Spleen (tissue), 7 donors: ENCODE data around the gene DMPK.

Source experiments
- POLR2A ChIP-seq, 3 donors: fragments of 450-650 bp; IDR thresholded peaks; one replicate each; pipeline ENCODE4 v1.5.1; 2017; ENCODE audit warnings: antibody characterized with exemption in 3 of 3, mild to moderate bottlenecking in 1 of 3
- POLR2AphosphoS5 ChIP-seq, 3 donors: sonication (generic); formaldehyde crosslinking; IDR thresholded peaks; one replicate each; pipeline ENCODE4 v1.5.1; 2017; ENCODE audit warnings: antibody characterized with exemption in 3 of 3
- TF ChIP-seq, protein P1 (sequence below), 11 experiments: fragments of 200-600 bp in 7 of 11; fragments of 450-650 bp in 4 of 11; sonication (generic) in 4 of 11; IDR thresholded peaks in 8 of 11; conservative IDR thresholded peaks in 3 of 11; 1 replicate in 7 of 11; 2 replicates in 4 of 11; pipeline versions ENCODE4 v1.4.0 to v1.8.0; 2016 to 2021; ENCODE audit warnings: antibody characterized with exemption in 11 of 11, inconsistent platforms in 4 of 11, mild to moderate bottlenecking in 1 of 11
- donor health status: DM: no; HTN: no; CAD: no; lungs with moderate emphysema.
- donor health status: DM: no; HTN: no; CAD: no.
- donor health status: DM: no; HTN: no; CAD: no.

DNA sequence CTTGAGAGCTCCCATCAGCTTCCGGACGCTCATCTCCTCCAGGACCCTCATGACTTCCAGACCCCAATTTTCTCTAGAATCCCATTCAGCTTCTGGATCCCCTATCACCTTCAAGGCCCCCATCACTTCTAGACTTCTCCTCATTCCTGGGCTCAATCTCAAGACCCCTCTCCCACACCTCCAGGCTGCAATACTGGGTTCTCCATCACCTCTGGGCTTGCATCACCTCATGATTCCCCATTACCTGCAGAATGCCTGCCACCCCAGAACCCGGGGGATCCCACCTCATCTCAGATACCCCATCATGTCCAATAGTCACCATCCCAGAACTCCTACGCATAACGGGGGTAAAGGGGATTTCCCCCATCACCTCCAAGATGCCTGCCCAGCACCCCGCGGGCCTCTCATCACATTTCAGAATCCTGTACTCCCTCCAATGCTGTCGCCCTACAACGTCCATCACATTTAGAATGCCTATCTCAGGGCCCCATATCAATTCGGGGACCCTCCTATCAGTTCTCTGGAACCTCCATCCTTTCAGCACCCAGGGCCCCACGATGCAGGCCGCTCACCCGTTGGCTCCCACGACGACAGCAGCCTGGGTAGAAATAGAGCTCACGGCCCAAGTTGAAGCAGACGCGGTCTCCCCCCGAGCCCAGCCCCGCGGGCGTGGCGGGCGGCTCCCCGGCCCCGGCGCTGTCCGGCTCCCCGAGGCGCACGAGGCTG, 9.6 kb upstream of the DMPK start:
- TF ChIP-seq, protein P1, sequence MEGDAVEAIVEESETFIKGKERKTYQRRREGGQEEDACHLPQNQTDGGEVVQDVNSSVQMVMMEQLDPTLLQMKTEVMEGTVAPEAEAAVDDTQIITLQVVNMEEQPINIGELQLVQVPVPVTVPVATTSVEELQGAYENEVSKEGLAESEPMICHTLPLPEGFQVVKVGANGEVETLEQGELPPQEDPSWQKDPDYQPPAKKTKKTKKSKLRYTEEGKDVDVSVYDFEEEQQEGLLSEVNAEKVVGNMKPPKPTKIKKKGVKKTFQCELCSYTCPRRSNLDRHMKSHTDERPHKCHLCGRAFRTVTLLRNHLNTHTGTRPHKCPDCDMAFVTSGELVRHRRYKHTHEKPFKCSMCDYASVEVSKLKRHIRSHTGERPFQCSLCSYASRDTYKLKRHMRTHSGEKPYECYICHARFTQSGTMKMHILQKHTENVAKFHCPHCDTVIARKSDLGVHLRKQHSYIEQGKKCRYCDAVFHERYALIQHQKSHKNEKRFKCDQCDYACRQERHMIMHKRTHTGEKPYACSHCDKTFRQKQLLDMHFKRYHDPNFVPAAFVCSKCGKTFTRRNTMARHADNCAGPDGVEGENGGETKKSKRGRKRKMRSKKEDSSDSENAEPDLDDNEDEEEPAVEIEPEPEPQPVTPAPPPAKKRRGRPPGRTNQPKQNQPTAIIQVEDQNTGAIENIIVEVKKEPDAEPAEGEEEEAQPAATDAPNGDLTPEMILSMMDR (IDR thresholded peaks at IDR 0.05 in 8 of 11, conservative IDR thresholded peaks at IDR 0.05 in 3 of 11): no peak
- no peak for TF ChIP-seq POLR2AphosphoS5 (IDR thresholded peaks at IDR 0.05)
- no peak for TF ChIP-seq POLR2A (IDR thresholded peaks at IDR 0.05)
